Lung microvascular endothelial cell (primary cell): Measurements from ENCODE around the gene HTR1A. TPM values are rescaled to one million over a fixed set of nuclear protein-coding genes. Genes with fewer than 3 reads are reported as not detected.

Experiments used
- total RNA-seq: library from RNA; depleted of rRNA; stranded (reverse); fragments of >200 nt; gene quantifications from 2 replicates; pipeline ENCODE4 v1.2.1, GENCODE V29; 2014

Gene HTR1A
- total RNA-seq, 1 donor from 2014 or later: not detected

Other genes with a start within 250 kb of the HTR1A start
- gene RNF180, start 203.4 kb upstream of the HTR1A start, total RNA-seq: 1.1 and 1.6 TPM in 2 replicates